HepG2 (cell line): ENCODE data around the gene SPRYD3. TPM values are rescaled to one million over a fixed set of nuclear protein-coding genes. Genes with fewer than 3 reads are reported as not detected.

ENCODE experiments used
- ARNTL ChIP-seq: sonication (generic); formaldehyde crosslinking; IDR thresholded peaks from 2 replicates; pipeline ENCODE4 v1.4.0; 2020; ENCODE audit warnings: mild to moderate bottlenecking, missing genetic modification reagents
- FOXP4 ChIP-seq: sonication (generic); formaldehyde crosslinking; IDR thresholded peaks from 2 replicates; pipeline ENCODE4 v1.4.0; 2020; ENCODE audit warnings: missing genetic modification reagents
- HCFC1 ChIP-seq: fragments of 150-350 bp; IDR thresholded peaks from 2 replicates; pipeline ENCODE4 v1.6.1; 2014; ENCODE audit warnings: low read depth, low read length
- KAT8 ChIP-seq: IDR thresholded peaks from 2 replicates; pipeline ENCODE4 v1.6.1; 2016; ENCODE audit warnings: missing genetic modification reagents, missing compliant biosample characterization
- MAFG ChIP-seq: sonication (generic); formaldehyde crosslinking; IDR thresholded peaks from 2 replicates; pipeline ENCODE4 v1.5.1; 2020; ENCODE audit warnings: mild to moderate bottlenecking, missing genetic modification reagents
- MIER2 ChIP-seq: IDR thresholded peaks from 2 replicates; pipeline ENCODE4 v1.6.1; 2016; ENCODE audit warnings: missing biosample characterization, missing genetic modification reagents
- MYC ChIP-seq: sonication (generic); formaldehyde crosslinking; IDR thresholded peaks from 2 replicates; pipeline ENCODE4 v1.9.0; 2021; ENCODE audit warnings: missing genetic modification reagents, borderline replicate concordance
- NFATC3 ChIP-seq: sonication (generic); formaldehyde crosslinking; IDR thresholded peaks from 2 replicates; pipeline ENCODE4 v1.5.1; 2020; ENCODE audit warnings: mild to moderate bottlenecking, missing genetic modification reagents
- NFIB ChIP-seq: sonication (generic); formaldehyde crosslinking; IDR thresholded peaks from 2 replicates; pipeline ENCODE4 v1.9.0; 2021; ENCODE audit warnings: missing genetic modification reagents, mild to moderate bottlenecking, borderline replicate concordance
- PRDM10 ChIP-seq: sonication (generic); formaldehyde crosslinking; IDR thresholded peaks from 2 replicates; pipeline ENCODE4 v1.4.0; 2020; ENCODE audit warnings: low read depth, missing genetic modification reagents
- SALL2 ChIP-seq: sonication (generic); formaldehyde crosslinking; IDR thresholded peaks from 2 replicates; pipeline ENCODE4 v1.8.1; 2023; ENCODE audit warnings: mild to moderate bottlenecking, missing genetic modification reagents, inconsistent platforms
- SIX1 ChIP-seq: sonication (generic); formaldehyde crosslinking; IDR thresholded peaks from 2 replicates; pipeline ENCODE4 v1.4.0; 2020; ENCODE audit warnings: missing genetic modification reagents, borderline replicate concordance
- SMAD9 ChIP-seq: sonication (generic); formaldehyde crosslinking; IDR thresholded peaks from 2 replicates; pipeline ENCODE4 v1.5.1; 2020; ENCODE audit warnings: mild to moderate bottlenecking, missing genetic modification reagents
- SPEN ChIP-seq: sonication (generic); formaldehyde crosslinking; IDR thresholded peaks from 2 replicates; pipeline ENCODE4 v1.5.1; 2020; ENCODE audit warnings: low read depth, mild to moderate bottlenecking, missing genetic modification reagents
- TCF12 ChIP-seq, 2 experiments: fragments of 450-650 bp in 1 of 2; sonication (generic) in 1 of 2; formaldehyde crosslinking in 1 of 2; IDR thresholded peaks; 2 replicates each; pipeline versions ENCODE4 v1.6.1 to v1.8.0; 2017 to 2022; ENCODE audit warnings: antibody characterized with exemption in 1 of 2, mild to moderate bottlenecking in 1 of 2, missing genetic modification reagents in 1 of 2, moderate library complexity in 1 of 2
- ZEB1 ChIP-seq: IDR thresholded peaks from 2 replicates; pipeline ENCODE4 v1.6.1; 2012; ENCODE audit warnings: mild to moderate bottlenecking, low read depth, inconsistent platforms; ENCODE audit not compliant: insufficient replicate concordance
- ZFP90 ChIP-seq: sonication (generic); formaldehyde crosslinking; IDR thresholded peaks from 2 replicates; pipeline ENCODE4 v1.8.0; 2022; ENCODE audit warnings: missing genetic modification reagents, mild to moderate bottlenecking, inconsistent platforms, borderline replicate concordance
- ZKSCAN8 ChIP-seq: IDR thresholded peaks from 2 replicates; pipeline ENCODE4 v1.6.1; 2016; ENCODE audit warnings: borderline replicate concordance, missing genetic modification reagents, missing compliant biosample characterization
- ZNF619 ChIP-seq: sonication (generic); formaldehyde crosslinking; IDR thresholded peaks from 2 replicates; pipeline ENCODE4 v1.4.0; 2020; ENCODE audit warnings: mild to moderate bottlenecking, missing genetic modification reagents
- polyA plus RNA-seq, 8 experiments: library from polyadenylated mRNA; depleted of rRNA in 3 of 8; stranded (reverse) in 7 of 8; unstranded in 1 of 8; fragments of >200 nt; fragmentation: Illumina TruSeq in 4 of 8; extraction: Trizol in 4 of 8; gene quantifications; 2 replicates each; pipeline versions ENCODE4 v1.2.1 to v1.2.3, GENCODE V29; 2011 to 2016; ENCODE audit warnings: low read depth in 4 of 8, missing spikeins in 1 of 8, mixed read lengths in 1 of 8; ENCODE audit not compliant: insufficient read depth in 1 of 8
- total RNA-seq, 5 experiments: library from RNA; depleted of rRNA; stranded (reverse); fragments of >200 nt; fragmentation: Illumina TruSeq; extraction: Trizol; gene quantifications; 2 replicates each; pipeline ENCODE4 v1.2.3, GENCODE V29; 2016; ENCODE audit warnings: low read depth in 1 of 5
- TF ChIP-seq, protein P1 (sequence below): sonication (generic); formaldehyde crosslinking; IDR thresholded peaks from 2 replicates; pipeline ENCODE4 v1.5.0; 2020; ENCODE audit warnings: mild to moderate bottlenecking, missing genetic modification reagents
- TF ChIP-seq, protein P2 (sequence below): IDR thresholded peaks from 2 replicates; pipeline ENCODE4 v1.6.1; 2016; ENCODE audit warnings: mild to moderate bottlenecking

Gene SPRYD3
- total and polyA plus RNA-seq, 2 of the 13 experiments (the other 11 are each of a cell fraction or from before 2014, with no cell fraction given), result 9.0 to 9.2 TPM

DNA sequence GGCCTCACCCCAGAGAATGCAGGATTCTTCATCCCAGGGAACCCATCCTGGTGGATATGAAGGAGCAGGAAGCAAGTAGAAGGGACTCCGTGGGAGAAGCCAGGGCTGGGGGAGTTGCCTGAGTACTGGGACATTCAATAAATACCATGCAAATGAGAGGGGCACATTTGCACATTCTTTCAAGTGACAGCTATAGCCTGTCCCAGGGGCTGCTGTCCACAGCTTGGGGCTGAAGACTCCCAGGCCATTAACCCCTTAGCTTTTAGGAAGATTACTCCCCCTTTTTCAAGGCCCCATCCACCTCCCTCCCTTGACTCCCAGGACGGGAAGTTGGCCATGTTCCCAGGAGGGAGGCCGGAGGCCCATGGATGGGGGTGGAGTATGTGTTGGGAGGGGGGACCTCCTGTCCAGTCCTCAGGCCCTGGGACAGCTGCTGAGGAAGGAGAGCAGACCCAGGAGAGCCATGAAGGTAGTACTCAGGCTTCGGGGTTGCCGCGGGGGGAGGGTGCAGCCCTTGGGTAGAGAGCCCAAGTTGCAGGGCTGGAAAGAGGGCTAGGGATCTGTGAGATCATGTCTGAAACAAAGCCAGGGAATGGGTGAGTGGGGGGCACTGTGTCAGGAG, 30.3 kb downstream of the SPRYD3 start (continued):
- TF ChIP-seq PRDM10 (CRISPR knock-in tag) (no peak), ZNF619 (CRISPR knock-in tag) (no peak), NFIB (CRISPR knock-in tag) (no peak), MYC (CRISPR knock-in tag) (no peak), ARNTL (CRISPR knock-in tag) (no peak), KAT8 (CRISPR knock-in tag) (0 out of 2 replicates have a peak, but pooled peaks have one; percentile 2), SALL2 (CRISPR knock-in tag) (no peak), FOXP4 (CRISPR knock-in tag) (no peak), MAFG (CRISPR knock-in tag) (no peak), MIER2 (CRISPR knock-in tag) (peak; percentile 30; the same call in 1 of the 2 replicates), SMAD9 (no peak), ZFP90 (0 out of 2 replicates have a peak, but pooled peaks have one; percentile 51), SPEN (CRISPR knock-in tag) (no peak), ZKSCAN8 (CRISPR knock-in tag) (0 out of 2 replicates have a peak, but pooled peaks have one; percentile 26), ZEB1 (no peak), SIX1 (no peak), NFATC3 (CRISPR knock-in tag) (no peak), TCF12 (IDR thresholded peaks at IDR 0.05) (no peak), TCF12 (CRISPR knock-in tag; IDR thresholded peaks at IDR 0.05) (no peak), HCFC1 (no peak)
- TF ChIP-seq, protein P1, sequence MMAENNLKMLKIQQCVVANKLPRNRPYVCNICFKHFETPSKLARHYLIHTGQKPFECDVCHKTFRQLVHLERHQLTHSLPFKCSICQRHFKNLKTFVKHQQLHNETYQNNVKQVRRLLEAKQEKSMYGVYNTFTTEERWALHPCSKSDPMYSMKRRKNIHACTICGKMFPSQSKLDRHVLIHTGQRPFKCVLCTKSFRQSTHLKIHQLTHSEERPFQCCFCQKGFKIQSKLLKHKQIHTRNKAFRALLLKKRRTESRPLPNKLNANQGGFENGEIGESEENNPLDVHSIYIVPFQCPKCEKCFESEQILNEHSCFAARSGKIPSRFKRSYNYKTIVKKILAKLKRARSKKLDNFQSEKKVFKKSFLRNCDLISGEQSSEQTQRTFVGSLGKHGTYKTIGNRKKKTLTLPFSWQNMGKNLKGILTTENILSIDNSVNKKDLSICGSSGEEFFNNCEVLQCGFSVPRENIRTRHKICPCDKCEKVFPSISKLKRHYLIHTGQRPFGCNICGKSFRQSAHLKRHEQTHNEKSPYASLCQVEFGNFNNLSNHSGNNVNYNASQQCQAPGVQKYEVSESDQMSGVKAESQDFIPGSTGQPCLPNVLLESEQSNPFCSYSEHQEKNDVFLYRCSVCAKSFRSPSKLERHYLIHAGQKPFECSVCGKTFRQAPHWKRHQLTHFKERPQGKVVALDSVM (CRISPR knock-in tag), result peak; percentile 77
- TF ChIP-seq, protein P2, sequence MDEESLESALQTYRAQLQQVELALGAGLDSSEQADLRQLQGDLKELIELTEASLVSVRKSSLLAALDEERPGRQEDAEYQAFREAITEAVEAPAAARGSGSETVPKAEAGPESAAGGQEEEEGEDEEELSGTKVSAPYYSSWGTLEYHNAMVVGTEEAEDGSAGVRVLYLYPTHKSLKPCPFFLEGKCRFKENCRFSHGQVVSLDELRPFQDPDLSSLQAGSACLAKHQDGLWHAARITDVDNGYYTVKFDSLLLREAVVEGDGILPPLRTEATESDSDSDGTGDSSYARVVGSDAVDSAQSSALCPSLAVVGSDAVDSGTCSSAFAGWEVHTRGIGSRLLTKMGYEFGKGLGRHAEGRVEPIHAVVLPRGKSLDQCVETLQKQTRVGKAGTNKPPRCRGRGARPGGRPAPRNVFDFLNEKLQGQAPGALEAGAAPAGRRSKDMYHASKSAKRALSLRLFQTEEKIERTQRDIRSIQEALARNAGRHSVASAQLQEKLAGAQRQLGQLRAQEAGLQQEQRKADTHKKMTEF (CRISPR knock-in tag), result no peak
